GM23338 (cell line): ENCODE measurements around the gene HAGH. TPM values are rescaled to one million over a fixed set of nuclear protein-coding genes. Genes with fewer than 3 reads are reported as not detected.
A peak's percentile ranks its signal among the peaks of the same experiment; 100 is the strongest.

Source experiments
- ATAC-seq: fragments of 200-7000 bp; cut with Tn5 transposase; 3 replicates; pipeline ENCODE4 v1.9.1; 2020
- DNase-seq: peaks from one replicate; pipeline ENCODE4 v3.0.0-alpha.2; 2015; ENCODE audit warnings: low spot score
- H2AFZ ChIP-seq: fragments of 200-600 bp; sonication (generic); 2 replicates; pipeline ENCODE4 v1.8.0; 2016; ENCODE audit warnings: antibody characterized with exemption, mild to moderate bottlenecking, moderate library complexity
- H3F3A ChIP-seq: fragments of 200-600 bp; sonication (generic); replicated peaks from 2 replicates; pipeline ENCODE4 v1.8.0; 2017; ENCODE audit warnings: antibody characterized with exemption, mixed run types, low read depth
- H3K27ac ChIP-seq: fragments of 200-600 bp; sonication (generic); 2 replicates; pipeline ENCODE4 v1.6.1; 2016; ENCODE audit warnings: low read depth
- H3K27me3 ChIP-seq: fragments of 200-600 bp; sonication (generic); 2 replicates; pipeline ENCODE4 v1.8.0; 2016; ENCODE audit warnings: mild to moderate bottlenecking, mixed run types, moderate library complexity; ENCODE audit not compliant: insufficient read depth
- H3K36me3 ChIP-seq: fragments of 200-600 bp; sonication (generic); 2 replicates; pipeline ENCODE4 v1.8.0; 2016; ENCODE audit warnings: mild to moderate bottlenecking; ENCODE audit not compliant: insufficient read depth
- H3K4me1 ChIP-seq: fragments of 200-600 bp; sonication (generic); 2 replicates; pipeline ENCODE4 v1.8.0; 2016; ENCODE audit warnings: mild to moderate bottlenecking, moderate library complexity; ENCODE audit not compliant: insufficient read depth
- H3K4me2 ChIP-seq: fragments of 200-600 bp; sonication (generic); 2 replicates; pipeline ENCODE4 v1.7.1; 2017; ENCODE audit warnings: mixed run types
- H3K4me3 ChIP-seq: fragments of 200-600 bp; sonication (generic); 2 replicates; pipeline ENCODE4 v1.6.1; 2016; ENCODE audit warnings: mixed run types
- H3K79me2 ChIP-seq: fragments of 200-600 bp; sonication (generic); replicated peaks from 2 replicates; pipeline ENCODE4 v1.8.0; 2017; ENCODE audit warnings: mild to moderate bottlenecking; ENCODE audit not compliant: insufficient read depth
- H3K9me2 ChIP-seq: fragments of 200-600 bp; sonication (generic); 2 replicates; pipeline ENCODE4 v1.8.0; 2017; ENCODE audit not compliant: insufficient read depth
- H4K20me1 ChIP-seq: fragments of 200-600 bp; sonication (generic); replicated peaks from 2 replicates; pipeline ENCODE4 v1.8.0; 2017; ENCODE audit warnings: mild to moderate bottlenecking; ENCODE audit not compliant: insufficient read depth
- H3K27ac Mint-ChIP-seq: 2 replicates; pipeline ENCODE4 v1.8.0; 2020; ENCODE audit warnings: inconsistent platforms, mild to moderate bottlenecking, moderate library complexity, mixed read lengths
- H3K27me3 Mint-ChIP-seq: 3 replicates; pipeline ENCODE4 v1.8.0; 2022; ENCODE audit warnings: low read depth, mild to moderate bottlenecking, moderate library complexity, mixed read lengths, inconsistent platforms; ENCODE audit not compliant: insufficient read depth, poor library complexity
- H3K36me3 Mint-ChIP-seq: 3 replicates; pipeline ENCODE4 v1.8.0; 2021; ENCODE audit warnings: low read depth, mild to moderate bottlenecking, inconsistent platforms, moderate library complexity, mixed read lengths
- H3K4me1 Mint-ChIP-seq: 3 replicates; pipeline ENCODE4 v1.8.0; 2020; ENCODE audit warnings: mild to moderate bottlenecking, inconsistent platforms, mixed read lengths
- H3K4me3 Mint-ChIP-seq: 3 replicates; pipeline ENCODE4 v1.8.0; 2021; ENCODE audit warnings: moderate library complexity, mild to moderate bottlenecking, inconsistent platforms, mixed read lengths
- H3K9me3 Mint-ChIP-seq: 3 replicates; pipeline ENCODE4 v1.8.0; 2020; ENCODE audit warnings: moderate library complexity, mild to moderate bottlenecking, inconsistent platforms, mixed read lengths
- EZH2 ChIP-seq: fragments of 200-600 bp; sonication (generic); IDR thresholded peaks from one replicate; pipeline ENCODE4 v1.8.0; 2017; ENCODE audit warnings: antibody characterized with exemption, mild to moderate bottlenecking, low read depth; ENCODE audit not compliant: unreplicated experiment
- JUNB ChIP-seq: IDR thresholded peaks from one replicate; pipeline ENCODE4 v1.6.1; 2016; ENCODE audit warnings: antibody characterized with exemption; ENCODE audit not compliant: unreplicated experiment
- STAT1 ChIP-seq: IDR thresholded peaks from one replicate; pipeline ENCODE4 v1.6.1; 2016; ENCODE audit warnings: antibody characterized with exemption; ENCODE audit not compliant: unreplicated experiment
- ZNF462 ChIP-seq: fragments of 250-450 bp; sonication (Bioruptor Pico); IDR thresholded peaks from 2 replicates; pipeline ENCODE4 v1.5.0; 2020; ENCODE audit warnings: mild to moderate bottlenecking, moderate library complexity
- polyA plus RNA-seq: library from polyadenylated mRNA; unstranded; fragments of >200 nt; fragmentation: Nextera tagmentation; extraction: Ambion mirVana; gene quantifications from 2 replicates; pipeline ENCODE4 v1.2.1, GENCODE V29; 2016
- total RNA-seq: library from RNA; depleted of rRNA; stranded (reverse); fragments of >200 nt; shearing (Covaris generic); gene quantifications from 2 replicates; pipeline ENCODE4 v1.2.3, GENCODE V29; 2014

Gene HAGH
- total and polyA plus RNA-seq, 2 experiments from 2014 or later: 24.7 to 28.9 TPM

GRCh38 chr16:1871974-1872635 lies 45.5 kb upstream of the HAGH start, which contains the start of gene MEIOB:
TSS of gene MEIOB (minus strand) at chr16:1872164. CDS start at chr16:1868175, 3,989 bp downstream.
- Histone ChIP-seq H2AFZ (peak within 1 kb of the TSS; percentile 98), H3K4me2 (peak within 1 kb of the TSS; percentile 82), H3K4me1 (no peaks in the 10 kb centered on the region), H3K79me2 (no peaks in the 10 kb centered on the region), H3K9me2 (no peaks in the 10 kb centered on the region), H3K27ac (no peak within 1 kb of the TSS), H3K36me3 (no peaks in the 10 kb centered on the region), H3K27me3 (peaks cover 26% of the 10 kb centered on the region), H4K20me1 (no peaks in the 10 kb centered on the region), H3F3A (no peaks in the 10 kb centered on the region), H3K4me3 (peak within 1 kb of the TSS; percentile 70)
- no peak within 1 kb of the TSS for H3K27ac Mint-ChIP-seq
- no peaks in the 10 kb centered on the region for H3K36me3 Mint-ChIP-seq
- 0 out of 3 replicates have a peak, but pooled peaks cover 2% of the 10 kb centered on the region for H3K4me1 Mint-ChIP-seq
- TF ChIP-seq EZH2 (no peak), ZNF462 (no peak), STAT1 (no peak), JUNB (no peak)
- H3K27me3 Mint-ChIP-seq: peaks cover 21% of the 10 kb centered on the region
- H3K4me3 Mint-ChIP-seq: peak within 1 kb of the TSS; percentile 85
- DNase-seq (peak; percentile 94), ATAC-seq (peak; percentile 95)
- H3K9me3 Mint-ChIP-seq: peaks cover 3% of the 10 kb centered on the region; the same call in 1 of the 3 replicates
